CD4-positive, alpha-beta memory T cell (primary cell): ENCODE results near the gene RHOH. TPM values are rescaled to one million over a fixed set of nuclear protein-coding genes. Genes with fewer than 3 reads are reported as not detected.

Source experiments
- CTCF ChIA-PET: fragments of 350-600 bp; sonication (Branson Sonifier 250); formaldehyde crosslinking; loops from one replicate; lab custom pipeline; 2021; ENCODE audit warnings: inconsistent platforms; ENCODE audit not compliant: partially characterized antibody; lab: Charles Lee
- POLR2A ChIA-PET: fragments of 350-600 bp; sonication (Branson Sonifier 250); formaldehyde crosslinking; loops from one replicate; lab custom pipeline; 2021; ENCODE audit not compliant: partially characterized antibody; lab: Charles Lee
- DNase-seq, 5 donors: peaks; one replicate each; pipeline versions ENCODE4 v3.0.0 to v3.0.0-alpha.2; 2020 to 2022; ENCODE audit warnings: mixed read lengths in 1 of 5
- H3K27ac ChIP-seq: one replicate; pipeline ENCODE4 v1.7.0; 2013; ENCODE audit warnings: low read depth, low read length
- H3K27me3 ChIP-seq: 2 replicates; pipeline ENCODE4 v1.7.0; 2013; ENCODE audit warnings: mild to moderate bottlenecking, low read length, moderate library complexity; ENCODE audit not compliant: insufficient read depth
- H3K36me3 ChIP-seq: 2 replicates; pipeline ENCODE4 v1.7.0; 2013; ENCODE audit warnings: mild to moderate bottlenecking, low read length, moderate library complexity; ENCODE audit not compliant: insufficient read depth
- H3K4me1 ChIP-seq: 2 replicates; pipeline ENCODE4 v1.7.0; 2013; ENCODE audit warnings: mild to moderate bottlenecking, low read length, moderate library complexity; ENCODE audit not compliant: insufficient read depth
- H3K4me3 ChIP-seq, 2 donors: one replicate each; pipeline ENCODE4 v1.7.0; 2013; ENCODE audit warnings: low read length in 2 of 2, mild to moderate bottlenecking in 1 of 2
- H3K9me3 ChIP-seq, 2 donors: one replicate each; pipeline ENCODE4 v1.7.0; 2013; ENCODE audit warnings: low read length in 2 of 2, control low read depth in 1 of 2; ENCODE audit not compliant: control insufficient read depth in 1 of 2
- H3K27ac Mint-ChIP-seq, 7 donors: one replicate each; pipeline ENCODE4 v1.8.0; 2020 to 2021; ENCODE audit warnings: mixed read lengths in 7 of 7, mild to moderate bottlenecking in 6 of 7, inconsistent platforms in 3 of 7, moderate library complexity in 3 of 7
- H3K27me3 Mint-ChIP-seq, 2 donors: one replicate each; pipeline ENCODE4 v1.8.0; 2020 to 2021; ENCODE audit warnings: mixed read lengths in 2 of 2
- H3K36me3 Mint-ChIP-seq, 2 donors: one replicate each; pipeline ENCODE4 v1.8.0; 2020 to 2021; ENCODE audit warnings: mixed read lengths in 2 of 2, inconsistent platforms in 1 of 2, mild to moderate bottlenecking in 1 of 2
- H3K4me1 Mint-ChIP-seq, 4 donors: one replicate each; pipeline ENCODE4 v1.8.0; 2020 to 2021; ENCODE audit warnings: mixed read lengths in 4 of 4, mild to moderate bottlenecking in 1 of 4
- H3K4me3 Mint-ChIP-seq, 8 donors: one replicate each; pipeline ENCODE4 v1.8.0; 2020 to 2021; ENCODE audit warnings: mixed read lengths in 8 of 8, mild to moderate bottlenecking in 7 of 8, moderate library complexity in 6 of 8, inconsistent platforms in 3 of 8
- H3K9me3 Mint-ChIP-seq, 8 donors: one replicate each; pipeline ENCODE4 v1.8.0; 2020 to 2021; ENCODE audit warnings: mixed read lengths in 8 of 8, mild to moderate bottlenecking in 5 of 8, inconsistent platforms in 3 of 8, moderate library complexity in 1 of 8
- intact Hi-C: fragments of 100-400 bp; cut with micrococcal nuclease; formaldehyde crosslinking; loops from one replicate; pipeline ENCODE4 v1.15.1; 2023
- polyA plus RNA-seq, 2 donors: library from polyadenylated mRNA; unstranded; fragments of 300-500 nt; fragmentation: Illumina TruSeq; gene quantifications; one replicate each; pipeline ENCODE4 v1.2.3, GENCODE V29; 2021
- total RNA-seq, 2 experiments: library from RNA; stranded (reverse); gene quantifications; one replicate each; pipeline ENCODE4 v1.2.3, GENCODE V29; 2021

Gene RHOH
- total and polyA plus RNA-seq, 4 experiments from 2014 or later = 198 to 486 (median 233) TPM

GRCh38 chr4:40196272-40196671 is 559 bp upstream of the RHOH start:
- Histone ChIP-seq H3K4me1 (peaks cover 43% of the 10 kb centered on the region), H3K27ac (peak overlapping the region; percentile 99), H3K36me3 (no peaks in the 10 kb centered on the region), H3K27me3 (no peaks in the 10 kb centered on the region), H3K4me3 (peak overlapping the region; percentile 84 to 98), H3K9me3 (no peaks in the 10 kb centered on the region)
- peaks cover 0 to 5% (median 0%) of the 10 kb centered on the region in 8 donors for H3K9me3 Mint-ChIP-seq
- intact Hi-C loops = loop anchor here (5.0 to 10.0 kb wide), 4 partner anchors 499 to 1531 kb away; partner anchors contain the start of genes KLF3, SMIM14 and UBE2K
- peaks cover 31 to 85% (median 41%) of the 10 kb centered on the region in 4 donors for H3K4me1 Mint-ChIP-seq
- H3K36me3 Mint-ChIP-seq = peaks cover 18 to 49% of the 10 kb centered on the region in 2 donors
- CTCF ChIA-PET = interaction anchor here (1.8 to 7.7 kb wide), 8 partner anchors 8 to 121 kb away, joined by 5 to 115 read pairs (median 12); no protein-coding TSS in a partner anchor
- POLR2A ChIA-PET = interaction anchor here (0.6 to 27.4 kb wide), 13 partner anchors 10 to 543 kb away, joined by 3 to 1182 read pairs (median 16); partner anchors contain the start of gene N4BP2
- peak overlapping the region; percentile 98 to 100 (median 100) for H3K27ac Mint-ChIP-seq
- H3K27me3 Mint-ChIP-seq = no peaks in the 10 kb centered on the region
- DNase-seq = no peak
- H3K4me3 Mint-ChIP-seq = peak overlapping the region; percentile 95 to 100 (median 98)

GRCh38 chr4:40197879-40198689 is 1.3 kb downstream of the RHOH start:
- ChIA-PET CTCF (interaction anchor here (1.1 to 7.7 kb wide), 14 partner anchors 7 to 142 kb away, joined by 3 to 115 read pairs (median 7); no protein-coding TSS in a partner anchor), POLR2A (interaction anchor here (0.8 to 27.4 kb wide), 13 partner anchors 11 to 142 kb away, joined by 3 to 1182 read pairs (median 15); partner anchors contain the start of gene N4BP2)
- peak overlapping the region; percentile 98 to 100 (median 100) for H3K27ac Mint-ChIP-seq
- no peaks in the 10 kb centered on the region for H3K36me3 ChIP-seq
- peak overlapping the region; percentile 84 to 98 for H3K4me3 ChIP-seq
- H3K27me3 ChIP-seq = no peaks in the 10 kb centered on the region
- no peaks in the 10 kb centered on the region for H3K27me3 Mint-ChIP-seq
- H3K4me1 ChIP-seq = peaks cover 45% of the 10 kb centered on the region
- peaks cover 27 to 82% (median 38%) of the 10 kb centered on the region in 4 donors for H3K4me1 Mint-ChIP-seq
- peaks cover 24 to 62% of the 10 kb centered on the region in 2 donors for H3K36me3 Mint-ChIP-seq
- DNase-seq = peak; percentile 72 to 87 (median 80)
- intact Hi-C loops = loop anchor here (1.0 to 10.0 kb wide), 8 partner anchors 8 to 1533 kb away; partner anchors contain the start of genes KLF3, SMIM14 and UBE2K
- H3K4me3 Mint-ChIP-seq = peak overlapping the region; percentile 95 to 100 (median 98)
- peaks cover 0 to 6% (median 0%) of the 10 kb centered on the region in 8 donors for H3K9me3 Mint-ChIP-seq
- H3K9me3 ChIP-seq = no peaks in the 10 kb centered on the region
- peak overlapping the region; percentile 99 for H3K27ac ChIP-seq

- Mint-ChIP-seq H3K36me3 (peaks cover 29 to 71% of the 10 kb centered on the region in 2 donors), H3K27ac (peak overlapping the region; percentile 98 to 100 (median 100)), H3K27me3 (no peaks in the 10 kb centered on the region), H3K9me3 (peaks cover 0 to 5% (median 0%) of the 10 kb centered on the region in 8 donors), H3K4me3 (peak overlapping the region; percentile 95 to 100 (median 98)), H3K4me1 (peaks cover 28 to 82% (median 37%) of the 10 kb centered on the region in 4 donors)
- intact Hi-C loops = loop anchor here (5.0 to 10.0 kb wide), 4 partner anchors 502 to 1534 kb away; partner anchors contain the start of genes KLF3, SMIM14 and UBE2K
- Histone ChIP-seq H3K4me3 (peak overlapping the region; percentile 84 to 98), H3K9me3 (no peaks in the 10 kb centered on the region), H3K27ac (peak overlapping the region; percentile 99), H3K36me3 (no peaks in the 10 kb centered on the region), H3K27me3 (no peaks in the 10 kb centered on the region), H3K4me1 (peaks cover 44% of the 10 kb centered on the region)
- ChIA-PET POLR2A (interaction anchor here (1.3 to 27.4 kb wide), 13 partner anchors 8 to 143 kb away, joined by 4 to 1182 read pairs (median 15); partner anchors contain the start of gene N4BP2), CTCF (interaction anchor here (1.4 to 7.7 kb wide), 6 partner anchors 20 to 126 kb away, joined by 3 to 115 read pairs (median 9); no protein-coding TSS in a partner anchor)
- DNase-seq = peak in 4 of 5 donors; percentile 47 to 74 (median 52)
Measured at GRCh38 chr4:40199179-40199670, 2.4 kb downstream of the RHOH start.

GRCh38 chr4:40199999-40200874 is 3.4 kb downstream of the RHOH start:
- Mint-ChIP-seq H3K9me3 (peaks cover 0 to 5% (median 0%) of the 10 kb centered on the region in 8 donors), H3K27ac (peak overlapping the region; percentile 98 to 100 (median 100)), H3K4me3 (peak overlapping the region; percentile 95 to 100 (median 98)), H3K4me1 (peaks cover 30 to 82% (median 38%) of the 10 kb centered on the region in 4 donors), H3K36me3 (peaks cover 30 to 76% of the 10 kb centered on the region in 2 donors), H3K27me3 (no peaks in the 10 kb centered on the region)
- peak; percentile 62 to 87 (median 66) for DNase-seq
- Histone ChIP-seq H3K27ac (peak overlapping the region; percentile 99), H3K4me3 (peak overlapping the region; percentile 84 to 98), H3K9me3 (no peaks in the 10 kb centered on the region), H3K4me1 (peaks cover 44% of the 10 kb centered on the region), H3K36me3 (no peaks in the 10 kb centered on the region), H3K27me3 (no peaks in the 10 kb centered on the region)
- POLR2A ChIA-PET = interaction anchor here (0.6 to 27.4 kb wide), 17 partner anchors 9 to 144 kb away, joined by 3 to 1182 read pairs (median 10); partner anchors contain the start of gene N4BP2
- CTCF ChIA-PET = interaction anchor here (0.6 to 7.7 kb wide), 11 partner anchors 13 to 125 kb away, joined by 3 to 115 read pairs (median 3); no protein-coding TSS in a partner anchor
- intact Hi-C loops = loop anchor here (1.0 to 10.0 kb wide), 7 partner anchors 15 to 1535 kb away; partner anchors contain the start of genes KLF3, N4BP2, SMIM14 and UBE2K

- H3K4me1 ChIP-seq = peaks cover 44% of the 10 kb centered on the region
- peak in 2 of 5 donors; percentile 45 to 59 for DNase-seq
- intact Hi-C loops = loop anchor here (1.0 to 5.0 kb wide), 3 partner anchors 14 to 144 kb away; partner anchors contain the start of gene N4BP2
- H3K27ac Mint-ChIP-seq = peak overlapping the region; percentile 98 to 100 (median 100)
- peaks cover 35 to 84% of the 10 kb centered on the region in 2 donors for H3K36me3 Mint-ChIP-seq
- H3K4me3 Mint-ChIP-seq = peak overlapping the region; percentile 95 to 100 (median 98)
- no peaks in the 10 kb centered on the region for H3K36me3 ChIP-seq
- POLR2A ChIA-PET = interaction anchor here (0.6 to 27.4 kb wide), 16 partner anchors 6 to 1539 kb away, joined by 3 to 1182 read pairs (median 17); partner anchors contain the start of genes N4BP2 and RHOH
- peaks cover 28 to 82% (median 37%) of the 10 kb centered on the region in 4 donors for H3K4me1 Mint-ChIP-seq
- no peaks in the 10 kb centered on the region for H3K9me3 ChIP-seq
- no peaks in the 10 kb centered on the region for H3K27me3 Mint-ChIP-seq
- peaks cover 0 to 5% (median 0%) of the 10 kb centered on the region in 8 donors for H3K9me3 Mint-ChIP-seq
- H3K4me3 ChIP-seq = peak overlapping the region; percentile 84 to 98
- no peaks in the 10 kb centered on the region for H3K27me3 ChIP-seq
- H3K27ac ChIP-seq = peak overlapping the region; percentile 99
- CTCF ChIA-PET = interaction anchor here (1.0 to 7.7 kb wide), 5 partner anchors 18 to 109 kb away, joined by 3 to 115 read pairs (median 5); no protein-coding TSS in a partner anchor
Measured at GRCh38 chr4:40200875-40201801, 4.3 kb downstream of the RHOH start.
